OCI-M2 (cell line): Measurements from ENCODE around the gene CCDC102A.
"Not testable (repeated sequence)": the region's sequence is repeated elsewhere in the genome, so short reads cannot be mapped to it uniquely, and the experiment has no call there.

Experiments
- DNase-seq: peaks from one replicate; lab custom pipeline; 2025; ENCODE audit not compliant: unreplicated experiment; lab: John Stamatoyannopoulos, UW

CCDC102A gene

DNA sequence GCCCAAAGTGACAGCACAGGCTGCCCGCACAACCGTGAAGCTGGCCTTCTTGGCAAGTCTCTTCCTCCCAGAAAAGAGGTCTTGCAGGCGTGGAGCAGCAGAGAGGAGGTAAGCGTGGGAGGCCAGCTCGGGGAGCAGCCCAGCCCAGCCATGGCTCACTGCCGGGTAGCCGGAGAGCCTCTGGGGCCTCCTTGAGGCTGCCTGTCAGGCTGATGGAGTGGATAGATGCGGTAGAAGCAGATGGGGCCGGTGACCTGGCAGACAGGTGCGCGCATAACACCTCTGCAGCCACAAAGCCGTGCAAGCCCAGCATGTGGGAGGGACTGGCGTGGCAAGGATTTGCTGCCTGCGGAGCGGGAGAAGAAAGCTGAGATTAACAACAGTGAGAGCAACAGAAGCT lies 33.0 kb downstream of the CCDC102A start:
- no peak for DNase-seq

GRCh38 chr16:57502048-57502775 lies 34.2 kb downstream of the CCDC102A start:
- DNase-seq, result no peak

DNA sequence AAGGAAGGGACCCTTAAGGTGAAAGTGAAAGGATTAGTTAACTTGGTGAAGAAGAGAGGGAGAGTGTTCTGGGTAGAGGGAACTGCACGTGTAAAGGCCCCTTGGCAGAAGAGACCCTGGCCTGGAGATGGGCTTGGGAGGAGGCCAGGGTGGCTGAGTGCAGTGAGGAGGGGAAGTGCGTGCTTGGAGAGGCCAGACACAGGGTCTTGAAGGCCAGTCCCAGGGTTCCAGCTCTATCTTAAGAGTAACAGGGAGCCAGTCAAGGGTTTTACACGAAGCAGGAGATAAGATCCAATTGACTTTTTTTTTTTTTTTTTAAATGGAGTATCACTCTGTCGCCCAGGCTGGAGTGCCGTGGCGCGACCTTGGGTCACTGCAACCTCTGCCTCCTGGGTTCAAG lies 34.9 kb downstream of the CCDC102A start:
- DNase-seq, result no peak

GRCh38 chr16:57500578-57501111 lies 35.7 kb downstream of the CCDC102A start:
- no peak for DNase-seq

GRCh38 chr16:57499941-57500340 lies 36.4 kb downstream of the CCDC102A start:
- not testable (repeated sequence) for DNase-seq

DNA sequence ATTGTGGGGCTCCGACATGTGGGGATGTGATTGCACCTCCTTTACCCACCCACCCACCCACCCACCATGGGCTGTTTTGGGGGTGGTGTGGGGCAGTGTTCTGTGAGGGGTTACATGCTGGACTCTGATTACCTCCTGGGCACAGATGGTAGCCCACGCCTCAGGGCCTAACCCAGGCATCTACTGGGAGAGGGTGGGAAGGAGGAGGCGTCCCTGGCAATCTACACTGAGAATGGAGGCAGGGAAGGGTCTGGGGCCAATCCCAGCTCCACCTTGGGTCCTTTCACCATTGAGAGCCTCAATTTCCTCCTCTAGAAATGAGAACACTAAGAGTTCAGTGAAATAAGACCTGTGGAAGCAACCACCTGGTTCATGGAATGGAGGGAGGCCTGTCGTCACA lies 38.3 kb downstream of the CCDC102A start:
- no peak for DNase-seq

DNA sequence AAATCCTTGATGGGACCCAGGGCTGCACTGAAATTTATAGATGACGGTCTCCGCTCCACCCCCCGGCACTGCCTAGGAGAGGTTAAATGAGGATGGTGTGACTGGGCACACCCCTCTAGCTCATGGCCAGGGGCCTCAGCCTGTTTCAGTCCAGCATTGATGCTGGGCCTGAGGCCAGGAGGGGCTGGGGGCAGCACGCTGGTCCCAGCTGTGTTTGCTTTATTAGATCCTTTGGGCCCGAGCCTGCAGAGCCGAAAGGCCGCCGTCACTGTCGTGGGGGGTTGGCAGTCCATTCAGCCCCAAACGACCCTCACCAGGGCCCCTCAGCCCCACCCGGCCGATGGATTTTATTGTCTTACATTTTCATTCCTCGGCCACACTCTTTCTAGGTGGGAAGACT lies 39.2 kb downstream of the CCDC102A start:
- DNase-seq, result no peak

DNA sequence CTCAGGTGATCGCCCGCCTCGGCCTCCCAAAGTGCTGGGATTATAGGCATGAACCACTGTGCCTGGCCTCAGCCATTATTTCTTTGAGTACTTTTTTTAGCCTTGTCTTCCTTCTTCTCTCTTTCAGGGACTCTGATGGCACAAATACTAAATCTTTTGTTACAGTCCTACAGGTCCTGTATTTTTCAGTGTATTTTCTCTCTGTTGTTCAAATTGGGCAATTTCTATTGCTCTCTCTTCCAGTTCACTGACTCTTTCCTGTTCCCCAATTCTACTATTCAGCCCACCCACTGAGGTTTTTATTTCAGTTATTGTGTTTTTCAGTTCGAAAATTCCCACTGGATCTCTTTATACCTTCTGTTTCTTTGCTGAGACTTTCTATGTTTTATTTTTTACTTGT lies 42.6 kb downstream of the CCDC102A start:
- DNase-seq, result no peak

DNA sequence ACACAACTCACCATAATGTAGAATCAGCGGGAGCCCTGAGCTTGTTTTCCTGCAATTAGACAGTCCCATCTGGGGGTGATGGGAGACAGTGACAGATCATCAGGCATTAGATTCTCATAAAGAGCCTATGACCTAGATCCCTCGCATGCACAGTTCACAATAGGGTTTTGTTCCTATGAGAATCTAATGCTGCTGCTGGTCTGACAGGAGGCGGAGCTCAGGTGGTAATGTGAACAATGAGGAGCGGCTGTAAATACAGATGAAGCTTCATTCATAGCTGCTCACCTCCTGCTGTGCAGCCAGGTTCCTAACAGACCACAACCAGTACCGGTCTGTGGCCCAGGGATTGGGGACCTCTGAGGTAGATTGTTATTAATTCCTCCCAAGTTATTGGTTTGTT lies 47.1 kb downstream of the CCDC102A start:
- no peak for DNase-seq

GRCh38 chr16:57486858-57487834 lies 49.2 kb downstream of the CCDC102A start:
- DNase-seq, result no peak

DNA sequence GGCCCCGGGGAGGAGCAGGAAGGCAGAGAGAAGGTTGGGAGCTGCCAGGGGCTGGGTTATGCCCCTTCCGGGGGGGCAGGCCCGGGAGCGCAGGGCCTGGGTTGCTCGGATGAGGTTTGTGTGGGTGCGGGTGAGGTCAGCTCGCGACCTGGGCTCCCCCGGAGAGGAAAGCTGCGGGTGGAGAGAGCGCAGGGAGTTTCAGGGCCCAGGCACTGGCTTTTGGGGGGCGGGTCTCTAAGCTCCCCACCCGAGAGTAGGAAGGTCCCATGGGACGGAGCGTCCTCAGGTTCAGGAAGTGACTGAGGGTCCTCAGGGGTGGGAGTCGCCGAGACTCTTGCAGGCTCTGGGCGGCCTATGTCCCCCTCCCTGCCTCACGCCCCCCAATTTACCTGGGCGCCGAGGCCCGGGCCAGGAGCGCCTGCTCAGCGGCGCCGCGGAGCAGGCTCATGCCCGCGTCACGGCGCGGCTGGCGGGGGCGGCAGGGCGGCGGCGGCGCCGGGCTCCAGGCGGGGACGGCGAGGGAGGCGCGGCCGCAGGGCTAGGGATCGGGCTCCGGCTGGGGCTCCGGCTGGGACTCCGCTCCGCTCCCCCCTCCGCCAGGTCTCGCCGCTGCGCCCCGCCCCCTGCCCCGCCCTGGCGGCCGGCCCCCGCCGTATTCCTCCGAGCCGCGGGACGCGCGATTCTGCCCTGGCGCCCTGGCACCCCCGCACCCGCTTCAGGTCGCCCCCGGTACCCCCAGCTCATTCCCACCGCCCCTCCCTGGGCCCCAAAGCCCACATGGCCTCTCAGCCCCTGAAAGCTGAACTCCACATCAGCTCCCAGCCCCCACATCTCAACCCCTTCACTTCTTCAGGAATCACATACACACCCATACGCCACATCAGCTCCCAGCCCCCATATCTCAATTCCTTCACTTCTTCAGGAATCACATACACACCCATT lies 50.2 kb downstream of the CCDC102A start, which contains the start of gene DOK4:
Gene DOK4 (minus strand): TSS at position 578 of the 942 bp plus-strand sequence. CDS start 6,986 bp downstream, outside the sequence.
- no peak for DNase-seq

- DNase-seq, result no peak
Observed at GRCh38 chr16:57485091-57485915, 51.1 kb downstream of the CCDC102A start.

DNA sequence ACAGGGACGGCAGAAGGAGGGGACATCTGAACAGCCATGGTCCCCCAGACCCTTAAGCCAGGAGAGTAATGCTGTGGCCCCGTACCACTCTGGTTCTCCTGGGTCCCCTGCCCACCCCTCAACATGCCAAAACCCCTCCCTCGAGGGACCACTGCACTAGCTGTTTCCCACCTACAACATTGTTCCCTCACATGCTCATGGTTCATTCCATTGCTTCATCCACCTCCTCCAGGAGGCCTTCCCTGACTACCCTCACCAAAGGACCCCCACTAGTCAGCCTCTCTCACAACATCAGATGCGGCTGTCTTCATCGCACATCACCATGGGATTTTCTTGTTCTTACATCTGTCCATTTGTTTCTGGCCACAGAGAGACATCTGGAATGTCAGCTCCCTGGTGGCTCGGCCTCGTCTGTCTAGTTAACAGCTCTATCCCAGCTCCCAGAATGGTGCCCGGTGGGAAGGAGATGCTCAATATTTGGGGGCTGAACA lies 51.8 kb downstream of the CCDC102A start:
- no peak for DNase-seq

GRCh38 chr16:57483725-57484514 lies 52.5 kb downstream of the CCDC102A start:
- DNase-seq, result no peak

DNA sequence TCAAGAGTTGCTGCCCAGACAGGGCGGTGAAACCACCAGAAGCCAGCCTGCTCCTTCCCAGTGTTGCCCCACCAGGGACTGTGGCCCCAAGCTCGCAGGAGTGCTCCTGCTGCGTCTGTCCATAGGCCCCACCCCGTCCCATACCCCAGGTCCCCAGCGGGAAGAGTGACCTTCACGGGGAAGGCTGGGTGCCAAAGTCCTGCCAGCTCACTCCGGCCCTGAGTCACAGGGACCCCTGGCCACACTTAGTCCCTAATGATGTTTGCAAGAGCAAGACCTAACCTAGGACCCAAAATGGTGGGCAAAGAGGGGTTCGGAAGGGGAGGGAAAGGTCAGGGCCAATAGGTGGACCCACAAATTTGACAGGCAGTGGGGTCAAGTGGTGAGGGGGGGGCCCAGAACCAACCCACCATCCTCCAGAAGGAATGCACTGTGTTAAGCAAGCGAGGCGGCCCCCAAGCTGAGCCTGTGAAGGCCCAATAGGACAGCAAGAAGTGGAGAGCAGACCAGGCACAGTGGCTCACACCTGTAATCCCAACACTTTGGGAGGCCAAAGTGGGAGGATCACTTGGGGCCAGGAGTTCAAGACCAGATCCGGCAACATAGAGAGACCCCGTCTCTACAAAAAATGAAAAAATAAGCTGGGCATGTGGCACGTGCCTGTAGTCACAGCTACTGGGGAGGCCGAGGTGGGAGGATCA lies 53.4 kb downstream of the CCDC102A start:
- DNase-seq, result no peak

- DNase-seq, result no peak
Observed at GRCh38 chr16:57481421-57481820, 55.0 kb downstream of the CCDC102A start.

DNA sequence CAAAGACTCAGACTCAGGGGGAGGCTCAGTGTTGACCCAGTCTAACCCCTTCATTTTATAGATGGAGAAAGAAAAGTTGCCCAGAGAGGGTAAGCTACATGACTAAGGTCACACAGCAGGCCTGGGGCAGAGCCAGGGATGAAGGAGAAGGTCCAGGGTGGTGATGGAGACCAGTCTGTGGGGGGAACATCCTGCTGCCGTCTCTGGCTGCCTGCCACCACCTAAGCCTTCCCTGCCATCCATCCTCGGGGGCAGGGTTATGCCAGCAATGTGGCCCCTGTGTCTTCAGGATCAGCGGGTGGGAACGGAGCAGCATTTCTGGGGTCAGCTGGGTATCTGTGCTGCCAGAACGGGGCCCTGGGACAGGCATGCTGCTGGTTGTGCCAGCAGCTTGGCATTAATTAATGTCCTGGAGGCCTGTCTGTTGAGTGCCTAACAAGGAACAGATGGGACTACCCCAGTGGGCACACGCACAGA lies 55.6 kb downstream of the CCDC102A start:
- no peak for DNase-seq
